NK-92 treated with Interleukin-12 subunit alpha and Interleukin-12 subunit beta, amount 100 ng/mL, for 24 hours (cell line): ENCODE data around the gene RNF144A.
A peak's percentile ranks its signal among the peaks of the same experiment; 100 is the strongest.

Experiments
- DNase-seq: peaks from one replicate; lab custom pipeline; 2025; lab: John Stamatoyannopoulos, UW

The RNF144A gene

GRCh38 chr2:7083580-7084509 is 166.6 kb downstream of the RNF144A start:
- DNase-seq: peak; percentile 3

- no peak for DNase-seq
Measured at GRCh38 chr2:7084601-7085000, 167.4 kb downstream of the RNF144A start.

- DNase-seq: no peak
Measured at GRCh38 chr2:7089284-7089683, 172.1 kb downstream of the RNF144A start.

GRCh38 chr2:7089898-7090510 is 172.8 kb downstream of the RNF144A start:
- no peak for DNase-seq

- no peak for DNase-seq
Measured at GRCh38 chr2:7093376-7093775, 176.2 kb downstream of the RNF144A start.
